GM19193 (cell line): ENCODE data around the gene GGCT.

Experiments used
- POLR2A ChIP-seq: IDR thresholded peaks from 4 replicates; pipeline ENCODE4 v1.6.1; 2011; ENCODE audit not compliant: insufficient read depth, insufficient read length; ENCODE audit errors: extremely low read depth

Gene GGCT

DNA sequence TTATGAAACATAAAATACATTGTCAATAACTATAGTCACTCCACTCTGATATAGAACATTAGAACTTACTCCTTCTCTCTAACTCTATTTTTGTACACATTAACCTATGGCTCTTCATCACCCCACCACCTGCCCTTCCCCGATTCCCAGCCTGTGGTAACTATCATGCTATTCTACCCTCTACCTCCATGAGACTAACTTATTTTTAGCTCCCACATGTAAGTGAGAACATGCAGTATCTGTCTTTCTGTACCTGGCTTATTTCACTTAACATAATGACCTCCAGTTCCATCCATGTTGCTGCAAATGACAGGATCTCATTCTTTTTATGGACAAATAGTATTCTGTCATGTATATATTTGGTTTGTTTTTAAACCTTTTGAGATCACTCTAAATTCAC, 17.3 kb downstream of the GGCT start:
- TF ChIP-seq POLR2A, result no peak

DNA sequence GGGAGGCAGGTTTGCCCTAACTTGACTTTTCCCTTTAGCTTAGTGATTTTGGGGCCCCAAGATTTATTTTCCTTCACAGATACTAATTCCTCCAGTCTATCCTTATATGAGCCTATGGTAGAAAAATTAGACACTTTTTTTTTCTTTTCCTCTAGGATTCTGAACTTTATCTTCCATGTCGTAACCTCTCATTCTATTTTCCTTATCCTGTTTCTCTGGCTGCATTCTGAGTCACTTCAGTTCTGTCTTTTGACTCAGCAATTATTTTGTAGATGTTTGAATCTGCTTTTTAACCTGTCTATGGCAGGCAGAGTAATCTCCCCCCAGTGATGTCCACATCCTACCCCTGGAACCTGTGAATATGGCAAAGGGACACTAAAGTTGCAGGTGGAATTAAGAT, 19.0 kb downstream of the GGCT start:
- no peak for TF ChIP-seq POLR2A

GRCh38 chr7:30479202-30480120, 25.2 kb downstream of the GGCT start:
- TF ChIP-seq POLR2A, result no peak

DNA sequence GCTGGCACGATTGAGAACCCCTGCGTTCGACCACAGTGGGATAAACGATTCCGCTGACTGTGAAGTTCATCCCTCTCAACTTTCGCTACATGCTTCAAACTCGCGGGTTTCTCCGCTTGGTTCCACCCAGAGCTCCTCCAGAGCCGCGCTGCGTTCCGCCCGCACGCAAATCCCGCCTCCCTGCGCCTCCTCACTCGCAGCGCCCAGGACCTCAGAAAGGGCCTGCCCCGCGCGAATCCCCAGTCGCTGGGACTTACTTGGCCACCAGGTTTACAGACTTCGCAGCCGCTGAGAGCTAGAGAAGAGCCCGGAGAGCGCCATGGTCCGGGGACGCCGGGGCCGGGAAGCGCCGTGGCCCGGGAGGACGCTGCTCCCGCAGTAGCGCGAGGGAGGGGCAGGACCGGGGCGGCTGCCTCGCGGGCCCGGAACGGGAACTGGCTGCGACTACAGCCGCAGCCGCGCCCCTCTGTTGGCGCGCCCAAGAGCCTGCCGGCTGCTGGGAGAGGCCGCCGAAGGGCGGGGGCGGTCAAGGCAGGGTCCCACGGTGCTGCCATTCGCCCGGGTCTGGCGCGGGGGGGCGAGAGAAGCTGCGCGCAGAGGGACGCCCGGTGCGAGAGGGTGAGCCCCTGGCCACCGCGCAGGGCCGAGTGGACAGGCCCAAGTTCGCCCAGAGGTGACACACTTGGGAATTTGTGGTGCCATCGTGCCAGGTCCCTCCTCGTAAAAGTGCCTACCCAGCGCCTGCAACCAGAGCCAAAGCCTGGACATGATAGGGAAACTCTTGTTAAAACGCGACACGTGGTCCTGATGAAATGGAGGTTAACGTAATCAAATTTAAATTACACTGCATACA, 26.1 kb downstream of the GGCT start, which contains the start of gene NOD1:
NOD1 (minus strand) TSS at position 436 of the 853 bp plus-strand sequence. CDS start 21,863 bp downstream, outside the sequence.
- peak; percentile 69 for TF ChIP-seq POLR2A

- TF ChIP-seq POLR2A, result no peak
Observed at GRCh38 chr7:30476459-30477145, 28.0 kb downstream of the GGCT start.

GRCh38 chr7:30475580-30475979, 29.0 kb downstream of the GGCT start:
- no peak for TF ChIP-seq POLR2A

- no peak for TF ChIP-seq POLR2A
Observed at GRCh38 chr7:30474893-30475292, 29.7 kb downstream of the GGCT start.

DNA sequence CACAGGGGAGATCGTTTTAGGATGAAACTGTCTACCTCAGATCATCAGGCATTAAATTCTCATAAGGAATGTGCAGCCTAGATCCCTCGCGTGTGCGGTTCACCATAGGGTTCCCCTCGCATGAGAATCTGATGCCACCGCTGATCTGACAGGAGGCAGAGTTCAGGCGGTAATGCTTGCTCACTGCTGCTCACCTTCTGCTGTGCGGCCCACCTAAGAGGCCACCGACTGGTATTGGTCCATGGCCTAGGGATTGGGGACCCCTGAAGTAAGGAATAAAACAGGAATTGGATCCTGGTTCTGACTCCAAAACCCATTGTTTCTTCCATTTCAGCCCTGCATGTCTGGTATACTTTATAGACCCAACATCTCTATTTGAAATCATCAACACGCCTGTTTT, 30.1 kb downstream of the GGCT start:
- no peak for TF ChIP-seq POLR2A

- TF ChIP-seq POLR2A, result no peak
Observed at GRCh38 chr7:30473903-30474302, 30.7 kb downstream of the GGCT start.

DNA sequence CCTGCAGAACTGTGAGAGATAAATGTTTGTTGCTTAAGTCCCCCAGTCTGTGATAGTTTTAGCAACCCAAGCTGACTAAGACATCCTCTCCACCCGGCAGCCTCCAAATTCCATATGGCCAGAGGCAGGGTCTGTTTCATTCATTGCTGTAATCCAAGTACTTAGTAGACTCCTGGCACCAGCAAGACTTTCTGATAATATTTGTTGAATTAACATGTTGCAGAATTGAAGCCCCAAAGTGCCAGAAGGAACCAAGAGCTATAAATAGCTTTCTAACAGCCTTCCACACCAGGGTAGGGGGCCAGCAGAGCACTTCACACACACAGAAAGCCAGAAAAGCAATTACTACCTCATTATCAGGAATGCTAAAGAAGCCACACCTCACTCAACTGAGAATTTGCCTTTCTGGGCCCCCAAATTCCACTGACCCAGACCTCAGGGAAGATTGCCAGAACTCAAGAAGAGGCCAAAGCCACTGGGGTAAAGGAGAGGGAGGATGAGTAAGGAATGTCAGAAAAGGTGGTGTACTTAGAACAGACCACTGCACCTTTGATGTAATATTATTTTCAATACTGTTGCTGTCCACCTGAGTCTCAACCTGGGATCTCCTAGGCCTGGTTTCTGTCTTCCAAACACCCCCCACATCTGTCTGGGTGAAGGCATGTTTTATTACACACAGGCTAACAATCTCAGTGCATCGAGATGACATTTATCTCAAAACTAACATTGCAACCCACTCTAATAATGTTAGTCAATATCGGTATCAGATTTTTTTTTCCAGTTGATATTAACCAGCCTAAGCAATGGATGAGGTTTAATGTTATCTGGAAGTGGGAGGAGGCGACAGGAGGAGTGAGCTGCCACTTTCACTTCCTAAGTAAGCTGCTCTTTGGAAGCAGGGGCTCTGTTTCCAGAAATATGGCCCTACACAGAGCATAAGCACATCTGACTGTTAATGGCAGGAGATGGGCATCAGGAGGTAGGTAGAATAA, 31.5 kb downstream of the GGCT start:
- TF ChIP-seq POLR2A, result no peak

DNA sequence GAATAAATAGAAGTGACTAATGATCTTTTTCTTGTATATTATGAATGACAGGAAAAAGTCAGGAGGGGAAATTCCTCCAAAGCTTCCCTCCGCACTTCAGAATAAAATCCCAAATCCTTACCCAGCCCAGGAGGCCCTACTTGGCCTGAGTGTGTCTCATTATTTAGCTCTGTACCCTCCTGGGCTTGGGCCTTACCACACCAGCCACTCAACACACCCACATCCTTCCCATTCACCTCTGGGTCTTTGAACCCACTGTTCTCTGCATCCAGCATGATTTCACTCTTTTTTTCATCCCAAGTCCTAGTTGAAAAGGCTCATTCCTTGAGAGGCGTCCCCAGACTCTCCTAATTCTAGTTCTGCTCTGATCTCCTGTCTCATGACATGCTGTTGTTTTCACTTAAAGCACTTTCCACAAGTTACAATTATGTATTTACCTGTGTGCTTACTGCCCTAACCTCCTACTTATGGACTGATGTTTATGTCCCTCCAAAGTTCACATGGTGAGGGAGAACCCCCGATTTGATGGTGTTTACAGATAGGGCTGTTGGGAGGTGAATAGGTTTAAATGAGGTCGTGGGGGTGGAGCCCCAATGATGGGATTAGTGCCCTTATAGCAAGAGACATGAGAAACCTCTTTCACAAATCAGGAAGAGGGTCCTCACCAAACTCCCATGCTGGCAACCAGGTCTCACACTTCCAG, 32.4 kb downstream of the GGCT start:
- TF ChIP-seq POLR2A, result no peak

GRCh38 chr7:30471205-30471604, 33.4 kb downstream of the GGCT start:
- no peak for TF ChIP-seq POLR2A

GRCh38 chr7:30470771-30471170, 33.9 kb downstream of the GGCT start:
- no peak for TF ChIP-seq POLR2A
